Astrocyte of the cerebellum (primary cell): ENCODE results near the gene TUBE1.

ENCODE experiments used
- DNase-seq: peaks from one replicate; pipeline ENCODE4 v3.0.0-alpha.2; 2011; ENCODE audit warnings: low read depth
- H3K4me3 ChIP-seq: 2 replicates; pipeline ENCODE4 v1.5.1; 2011; ENCODE audit warnings: mild to moderate bottlenecking, low read depth, low read length, moderate library complexity
- in situ Hi-C: cut with HindIII; loops from 2 replicates; pipeline ENCODE4 v1.10.0; 2017; ENCODE audit warnings: low sequenced_read_pairs
- TF ChIP-seq, protein P1 (sequence below): IDR thresholded peaks from 2 replicates; pipeline ENCODE4 v1.5.1; 2012; ENCODE audit warnings: low read length, low read depth, moderate library complexity, mild to moderate bottlenecking; ENCODE audit errors: missing control alignments

The TUBE1 gene

DNA sequence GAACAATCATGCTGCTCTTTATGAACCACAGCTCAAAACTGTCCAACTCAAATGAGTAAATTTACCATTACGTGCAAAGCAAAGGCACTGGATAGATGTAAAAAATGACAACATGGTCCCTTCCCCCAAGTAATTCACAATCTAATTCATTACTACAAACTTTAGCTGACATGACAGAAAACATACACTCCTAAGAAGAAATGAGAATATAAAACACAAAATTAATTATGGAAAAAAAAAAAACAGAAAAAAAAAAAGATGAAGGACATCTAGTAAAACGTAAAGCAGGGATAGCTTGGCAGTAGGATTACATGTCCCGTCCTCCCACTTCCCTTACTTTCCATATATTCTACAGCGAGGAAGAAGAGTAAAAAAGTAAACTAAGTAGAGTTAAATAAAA lies 5.7 kb downstream of the TUBE1 start:
- no peak for DNase-seq
- TF ChIP-seq, protein P1, sequence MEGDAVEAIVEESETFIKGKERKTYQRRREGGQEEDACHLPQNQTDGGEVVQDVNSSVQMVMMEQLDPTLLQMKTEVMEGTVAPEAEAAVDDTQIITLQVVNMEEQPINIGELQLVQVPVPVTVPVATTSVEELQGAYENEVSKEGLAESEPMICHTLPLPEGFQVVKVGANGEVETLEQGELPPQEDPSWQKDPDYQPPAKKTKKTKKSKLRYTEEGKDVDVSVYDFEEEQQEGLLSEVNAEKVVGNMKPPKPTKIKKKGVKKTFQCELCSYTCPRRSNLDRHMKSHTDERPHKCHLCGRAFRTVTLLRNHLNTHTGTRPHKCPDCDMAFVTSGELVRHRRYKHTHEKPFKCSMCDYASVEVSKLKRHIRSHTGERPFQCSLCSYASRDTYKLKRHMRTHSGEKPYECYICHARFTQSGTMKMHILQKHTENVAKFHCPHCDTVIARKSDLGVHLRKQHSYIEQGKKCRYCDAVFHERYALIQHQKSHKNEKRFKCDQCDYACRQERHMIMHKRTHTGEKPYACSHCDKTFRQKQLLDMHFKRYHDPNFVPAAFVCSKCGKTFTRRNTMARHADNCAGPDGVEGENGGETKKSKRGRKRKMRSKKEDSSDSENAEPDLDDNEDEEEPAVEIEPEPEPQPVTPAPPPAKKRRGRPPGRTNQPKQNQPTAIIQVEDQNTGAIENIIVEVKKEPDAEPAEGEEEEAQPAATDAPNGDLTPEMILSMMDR: no peak
- H3K4me3 ChIP-seq: no peak overlapping the region
- in situ Hi-C loops: no loop called here

DNA sequence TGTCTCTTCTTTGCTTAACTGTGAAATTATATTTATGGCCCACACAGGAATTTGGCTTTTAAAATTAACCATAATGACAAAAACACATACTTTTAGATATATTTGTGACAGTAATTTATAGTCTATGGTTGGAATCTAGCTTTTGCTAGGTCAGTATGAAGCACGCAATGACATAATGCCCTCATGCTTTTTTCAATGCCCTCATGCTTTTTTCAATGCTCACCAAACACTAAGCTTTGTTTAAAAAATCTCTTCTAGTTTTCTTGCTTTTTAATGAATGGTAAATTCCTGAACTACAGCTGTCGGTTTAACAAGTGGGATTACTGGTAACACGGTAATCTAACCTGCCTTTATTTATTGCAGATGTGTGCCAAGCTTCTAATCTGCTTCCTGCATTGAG lies 20.7 kb downstream of the TUBE1 start:
- in situ Hi-C loops: no loop called here
- TF ChIP-seq, protein P1: no peak
- no peak for DNase-seq
- no peak overlapping the region for H3K4me3 ChIP-seq

DNA sequence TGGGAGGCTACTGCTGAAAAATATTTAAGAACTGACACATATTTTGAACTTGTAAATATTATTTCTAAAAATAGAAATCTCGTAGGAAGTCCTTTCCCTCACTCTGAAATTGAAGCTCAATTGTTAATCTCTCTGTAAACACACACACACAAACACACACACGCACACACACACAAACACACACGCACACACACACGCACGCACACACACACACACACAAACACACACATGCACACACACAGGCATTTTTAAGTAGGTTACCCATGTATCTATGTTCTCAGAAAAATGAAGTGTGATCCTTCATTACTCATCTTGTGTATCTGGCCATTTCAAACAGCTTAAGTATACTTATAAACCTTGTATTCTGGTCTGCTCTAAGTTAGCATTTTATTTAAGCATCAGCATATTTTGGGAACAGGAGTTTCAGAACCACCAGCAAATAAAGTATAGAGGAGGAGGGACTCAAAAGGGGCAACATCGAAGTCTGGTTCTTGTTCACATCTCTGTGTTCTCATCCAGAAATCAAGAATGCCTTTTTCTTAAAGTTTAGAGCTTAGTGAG lies 21.8 kb downstream of the TUBE1 start:
- TF ChIP-seq, protein P1: no peak
- in situ Hi-C loops: no loop called here
- H3K4me3 ChIP-seq: no peak overlapping the region
- DNase-seq: no peak

DNA sequence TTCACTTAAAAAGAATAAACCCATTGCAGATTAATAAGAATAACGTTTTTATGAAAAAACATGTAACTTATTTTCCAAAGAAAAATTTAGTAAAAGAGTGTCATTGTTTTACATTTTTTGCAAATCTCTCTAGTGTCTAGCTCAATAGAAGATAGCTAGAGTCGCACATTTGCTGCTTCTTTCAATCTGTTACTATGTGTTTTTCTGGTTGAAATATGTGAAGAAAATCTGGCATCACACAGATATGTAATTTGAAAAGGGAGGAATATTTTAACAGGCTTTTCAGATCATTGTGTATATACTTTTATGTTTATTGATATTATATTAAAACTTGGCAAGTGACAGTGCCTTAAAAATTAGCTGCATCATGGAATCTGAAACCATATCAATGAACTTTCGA lies 24.3 kb downstream of the TUBE1 start:
- no peak for DNase-seq
- TF ChIP-seq, protein P1: no peak
- no peak overlapping the region for H3K4me3 ChIP-seq
- in situ Hi-C loops: no loop called here

DNA sequence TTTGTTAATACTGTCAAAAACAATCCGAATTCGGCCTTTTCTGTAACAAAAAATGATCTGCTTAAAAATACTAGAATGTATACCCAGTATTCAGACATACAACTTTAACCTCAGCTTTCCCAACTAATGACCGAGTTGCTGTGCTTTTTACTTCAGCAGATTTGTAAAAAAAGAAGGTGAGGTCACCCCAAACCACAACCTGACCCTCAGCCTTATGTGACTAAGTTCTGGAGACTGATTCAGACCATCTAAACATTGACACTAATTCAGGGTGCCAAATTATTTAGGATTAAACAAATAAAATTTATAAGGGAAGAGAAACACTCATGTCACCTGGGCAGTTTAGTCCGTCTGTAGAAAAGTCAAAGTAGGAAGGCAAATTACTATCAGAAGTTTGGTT lies 25.7 kb downstream of the TUBE1 start:
- TF ChIP-seq, protein P1: no peak
- in situ Hi-C loops: no loop called here
- no peak overlapping the region for H3K4me3 ChIP-seq
- DNase-seq: no peak

DNA sequence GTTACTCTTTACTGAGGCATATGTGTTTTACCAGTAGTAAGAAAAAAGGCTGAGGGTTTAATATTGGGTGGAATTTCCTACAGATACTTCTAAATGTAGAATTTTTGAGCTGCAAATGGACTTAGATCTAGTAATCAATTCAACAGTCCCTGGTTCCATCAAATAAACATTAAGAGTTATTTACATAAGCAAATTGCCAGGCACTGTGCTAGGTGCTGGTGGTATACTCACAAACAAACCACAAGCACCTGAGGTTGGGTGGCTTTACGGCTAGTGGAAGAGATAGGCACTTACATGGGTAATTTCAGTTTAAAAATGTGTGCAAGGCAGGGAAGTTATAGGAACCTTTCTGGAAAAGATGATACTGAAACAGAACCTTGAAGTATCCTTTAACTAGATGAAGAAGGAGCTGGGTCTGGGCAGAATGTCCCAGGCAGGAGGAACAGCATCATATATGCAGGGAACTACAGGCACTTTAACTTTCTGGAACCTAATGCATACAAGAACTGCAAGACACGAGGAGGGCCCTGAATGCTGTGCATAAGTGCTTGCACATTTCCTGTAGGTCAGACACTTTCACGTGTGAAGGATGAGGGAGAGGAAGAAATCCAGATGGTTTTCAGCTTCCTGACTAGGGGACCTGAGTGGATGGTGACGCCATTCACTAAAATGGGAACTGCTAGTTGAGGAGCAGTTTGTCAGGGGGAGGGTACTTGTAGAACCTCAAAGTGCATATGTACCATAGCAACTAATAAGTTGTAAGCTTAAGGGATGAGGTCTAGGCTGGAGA lies 28.8 kb downstream of the TUBE1 start:
- no peak overlapping the region for H3K4me3 ChIP-seq
- in situ Hi-C loops: no loop called here
- TF ChIP-seq, protein P1: no peak
- DNase-seq: no peak
